ENCODE data around the gene ANKH.

DNA sequence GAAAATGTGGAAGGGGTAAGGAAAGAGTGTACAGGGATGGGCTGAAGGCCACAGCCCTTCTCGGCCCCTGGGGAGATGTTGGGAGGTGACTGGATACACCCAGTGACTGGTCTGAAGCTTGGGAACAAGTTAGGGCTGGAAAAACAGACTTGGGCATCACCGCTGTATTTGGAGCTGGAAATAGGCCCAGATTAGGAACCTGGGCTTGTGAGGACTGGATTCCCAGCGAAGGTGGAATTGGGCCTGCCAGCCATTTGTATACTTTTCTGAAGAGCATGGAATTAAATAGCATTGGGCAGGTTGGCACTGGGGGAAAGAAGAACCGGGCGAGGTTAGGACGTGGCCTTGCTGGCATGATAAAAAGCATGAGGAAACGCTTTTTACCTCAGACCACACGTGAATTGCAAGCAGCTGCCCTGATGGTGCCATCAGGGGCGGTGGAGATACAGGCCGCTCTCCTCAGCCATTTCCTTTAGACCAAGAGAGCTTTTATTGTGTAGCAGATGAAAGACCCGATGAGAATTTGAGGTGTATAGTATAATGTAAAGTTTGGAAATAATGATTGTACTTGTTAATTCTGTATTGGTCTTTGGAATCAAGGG, 169.2 kb downstream of the ANKH start:
- no peak for TF ChIP-seq CTCF (IDR thresholded peaks at IDR 0.05 in 8 of 11, conservative IDR thresholded peaks at IDR 0.05 in 3 of 11)
- no peak for TF ChIP-seq POLR2AphosphoS5 (IDR thresholded peaks at IDR 0.05)
- TF ChIP-seq POLR2A (IDR thresholded peaks at IDR 0.05), result no peak
